C4-2B (cell line): ENCODE results near the gene GGTLC2.

Source experiments
- ZFX ChIP-seq: fragments of 450-650 bp; IDR thresholded peaks from 2 replicates; pipeline ENCODE4 v1.6.1; 2017
- TF ChIP-seq, protein P1 (sequence below): fragments of 450-650 bp; conservative IDR thresholded peaks from 2 replicates; pipeline ENCODE4 v1.5.1; 2017; ENCODE audit warnings: mild to moderate bottlenecking

GRCh38 chr22:22666307-22667091 is 22.1 kb downstream of the GGTLC2 start:
- TF ChIP-seq, protein P1, sequence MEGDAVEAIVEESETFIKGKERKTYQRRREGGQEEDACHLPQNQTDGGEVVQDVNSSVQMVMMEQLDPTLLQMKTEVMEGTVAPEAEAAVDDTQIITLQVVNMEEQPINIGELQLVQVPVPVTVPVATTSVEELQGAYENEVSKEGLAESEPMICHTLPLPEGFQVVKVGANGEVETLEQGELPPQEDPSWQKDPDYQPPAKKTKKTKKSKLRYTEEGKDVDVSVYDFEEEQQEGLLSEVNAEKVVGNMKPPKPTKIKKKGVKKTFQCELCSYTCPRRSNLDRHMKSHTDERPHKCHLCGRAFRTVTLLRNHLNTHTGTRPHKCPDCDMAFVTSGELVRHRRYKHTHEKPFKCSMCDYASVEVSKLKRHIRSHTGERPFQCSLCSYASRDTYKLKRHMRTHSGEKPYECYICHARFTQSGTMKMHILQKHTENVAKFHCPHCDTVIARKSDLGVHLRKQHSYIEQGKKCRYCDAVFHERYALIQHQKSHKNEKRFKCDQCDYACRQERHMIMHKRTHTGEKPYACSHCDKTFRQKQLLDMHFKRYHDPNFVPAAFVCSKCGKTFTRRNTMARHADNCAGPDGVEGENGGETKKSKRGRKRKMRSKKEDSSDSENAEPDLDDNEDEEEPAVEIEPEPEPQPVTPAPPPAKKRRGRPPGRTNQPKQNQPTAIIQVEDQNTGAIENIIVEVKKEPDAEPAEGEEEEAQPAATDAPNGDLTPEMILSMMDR = peak; percentile 90
- TF ChIP-seq ZFX = no peak
